Cerebellar cortex (tissue), 1 donor: ENCODE measurements around the gene VANGL2.

Source experiments
- DNase-seq: peaks from one replicate; pipeline ENCODE4 v3.0.0-alpha.2; 2015; ENCODE audit warnings: low spot score

The VANGL2 gene

DNA sequence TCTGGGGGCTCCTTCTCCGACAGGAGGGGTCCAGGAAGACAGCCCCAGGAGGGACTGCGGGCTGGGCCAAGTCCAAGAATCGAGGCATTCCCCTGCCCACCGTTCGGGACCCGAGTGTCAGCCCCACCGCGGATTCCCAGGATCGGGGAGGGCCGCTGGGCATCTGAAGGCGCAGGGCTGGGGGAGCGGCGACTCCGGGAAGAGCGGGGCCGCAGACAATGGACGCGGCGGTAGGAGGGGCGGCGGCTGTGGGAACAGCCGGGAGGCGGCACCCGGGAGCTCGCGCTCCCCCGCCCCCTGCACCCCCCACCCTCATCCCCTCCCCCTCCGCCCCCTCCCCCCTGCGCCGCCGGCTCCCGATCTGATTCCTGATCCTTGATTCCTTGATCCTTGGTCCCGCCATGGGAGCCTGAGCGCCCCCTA lies at the start of gene VANGL2:
VANGL2 (plus strand) TSS at position 342 of the 423 bp plus-strand sequence. CDS start 15,274 bp downstream, outside the sequence.
- peak; percentile 73 for DNase-seq

- no peak for DNase-seq
These were observed 48.7 kb upstream of the VANGL2 start for GRCh38 chr1:160351629-160352028.

- no peak for DNase-seq
These were observed 47.8 kb upstream of the VANGL2 start for GRCh38 chr1:160352555-160352954.

GRCh38 chr1:160353223-160353622 lies 47.1 kb upstream of the VANGL2 start:
- DNase-seq: no peak

DNA sequence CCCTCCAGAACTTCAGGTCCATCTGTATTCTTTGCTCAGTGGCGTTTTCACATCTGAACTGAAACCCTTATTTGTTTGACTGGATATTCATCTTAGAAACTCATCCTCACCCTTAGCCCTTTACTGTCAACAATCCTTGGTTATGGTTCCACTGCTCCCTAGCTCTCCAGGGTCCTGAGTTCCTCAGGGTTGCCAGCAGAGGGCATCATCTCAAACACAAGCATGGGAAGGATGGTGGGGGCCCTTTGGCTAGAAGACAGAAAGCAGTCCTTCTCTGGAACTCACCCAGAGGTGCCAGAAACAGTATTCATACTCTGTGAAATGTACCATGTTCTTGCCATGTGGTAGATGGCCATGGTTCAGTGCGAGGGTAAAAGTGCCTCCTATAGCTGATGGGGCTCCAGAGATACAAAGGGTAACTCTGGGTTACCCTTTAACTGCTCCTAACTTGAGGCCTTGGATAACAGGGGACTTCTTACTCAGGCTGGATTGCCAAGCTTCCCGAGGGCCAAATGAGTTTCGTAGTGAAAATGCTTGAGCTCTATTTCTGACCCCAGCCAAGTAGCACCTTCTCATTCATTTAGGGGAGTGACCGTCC lies 45.9 kb upstream of the VANGL2 start:
- DNase-seq: peak; percentile 51

DNA sequence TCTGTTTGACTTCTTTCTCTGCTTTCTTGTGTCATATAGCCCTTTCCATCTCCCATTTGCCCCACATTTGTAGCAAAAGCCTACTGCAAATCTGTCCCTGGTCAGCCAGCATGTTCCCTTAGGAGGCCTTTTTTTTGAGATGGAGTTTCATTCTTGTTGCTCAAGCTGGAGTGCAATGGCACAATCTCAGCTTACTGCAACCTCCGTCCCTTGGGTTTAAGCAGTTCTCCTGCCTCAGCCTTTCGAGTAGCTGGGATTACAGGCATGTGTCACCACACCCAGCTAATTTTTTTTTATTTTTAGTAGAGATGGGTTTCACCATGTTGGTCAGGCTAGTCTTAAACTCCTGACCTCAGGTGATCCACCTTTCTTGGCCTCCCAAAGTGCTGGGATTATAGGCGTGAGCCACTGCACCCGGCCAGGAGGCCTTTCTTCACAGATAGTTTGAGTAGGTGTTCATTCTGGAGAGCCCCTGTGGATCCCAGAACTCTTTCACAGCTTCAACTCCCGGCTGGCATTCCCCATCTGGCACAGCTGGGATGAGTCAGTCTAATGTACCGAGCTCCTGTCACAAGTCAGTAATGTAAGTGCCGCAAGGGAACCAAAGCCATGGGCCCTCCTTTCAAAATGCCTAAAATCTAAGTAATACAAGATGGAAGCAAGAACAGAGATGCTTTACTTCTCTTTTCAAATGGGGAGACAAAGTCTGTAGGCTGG lies 42.9 kb upstream of the VANGL2 start:
- DNase-seq: no peak

GRCh38 chr1:160358073-160358472 lies 42.3 kb upstream of the VANGL2 start:
- no peak for DNase-seq

GRCh38 chr1:160359559-160360226 lies 40.7 kb upstream of the VANGL2 start:
- no peak for DNase-seq

- DNase-seq: no peak
These were observed 40.1 kb upstream of the VANGL2 start for GRCh38 chr1:160360227-160360695.

GRCh38 chr1:160361199-160361598 lies 39.2 kb upstream of the VANGL2 start:
- no peak for DNase-seq

DNA sequence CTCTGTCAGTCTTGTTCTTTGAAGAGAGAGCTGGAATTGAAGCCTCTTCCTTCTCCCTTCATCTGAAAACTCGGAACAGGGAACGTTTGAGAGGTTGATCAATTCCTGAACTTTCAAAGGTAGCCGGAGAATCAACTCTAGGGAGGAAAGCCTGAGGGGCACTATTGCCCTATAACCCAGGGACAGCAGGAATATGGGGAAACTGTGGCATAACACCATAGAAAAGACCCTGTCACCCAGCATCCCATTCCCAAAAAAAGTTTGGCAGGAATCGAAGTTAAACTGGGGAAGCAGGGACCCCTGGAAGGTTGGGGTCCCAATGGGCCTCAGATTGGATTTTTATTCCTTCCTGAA lies 38.6 kb upstream of the VANGL2 start:
- DNase-seq: no peak

GRCh38 chr1:160362168-160362957 lies 38.0 kb upstream of the VANGL2 start:
- peak; percentile 24 for DNase-seq

DNA sequence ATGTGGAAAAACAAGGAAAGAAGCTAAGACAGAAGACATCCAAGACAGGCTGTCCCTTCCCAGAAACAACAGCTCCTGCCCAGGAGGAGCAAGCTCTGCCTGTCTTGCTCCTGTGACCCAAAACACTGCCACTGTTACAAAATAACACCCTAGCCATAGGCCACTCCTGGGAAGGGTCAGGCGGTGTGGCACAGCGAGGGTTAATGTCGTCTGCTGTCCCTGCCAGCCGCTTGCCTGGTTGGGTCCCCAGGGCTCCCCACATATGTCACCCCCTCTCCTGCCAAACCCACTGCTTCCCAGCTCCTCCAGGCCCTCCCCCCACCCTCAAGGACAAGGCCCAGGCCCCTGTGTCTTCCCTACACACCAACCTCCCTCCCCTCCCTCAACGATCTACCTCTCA lies 37.4 kb upstream of the VANGL2 start:
- DNase-seq: peak; percentile 60

DNA sequence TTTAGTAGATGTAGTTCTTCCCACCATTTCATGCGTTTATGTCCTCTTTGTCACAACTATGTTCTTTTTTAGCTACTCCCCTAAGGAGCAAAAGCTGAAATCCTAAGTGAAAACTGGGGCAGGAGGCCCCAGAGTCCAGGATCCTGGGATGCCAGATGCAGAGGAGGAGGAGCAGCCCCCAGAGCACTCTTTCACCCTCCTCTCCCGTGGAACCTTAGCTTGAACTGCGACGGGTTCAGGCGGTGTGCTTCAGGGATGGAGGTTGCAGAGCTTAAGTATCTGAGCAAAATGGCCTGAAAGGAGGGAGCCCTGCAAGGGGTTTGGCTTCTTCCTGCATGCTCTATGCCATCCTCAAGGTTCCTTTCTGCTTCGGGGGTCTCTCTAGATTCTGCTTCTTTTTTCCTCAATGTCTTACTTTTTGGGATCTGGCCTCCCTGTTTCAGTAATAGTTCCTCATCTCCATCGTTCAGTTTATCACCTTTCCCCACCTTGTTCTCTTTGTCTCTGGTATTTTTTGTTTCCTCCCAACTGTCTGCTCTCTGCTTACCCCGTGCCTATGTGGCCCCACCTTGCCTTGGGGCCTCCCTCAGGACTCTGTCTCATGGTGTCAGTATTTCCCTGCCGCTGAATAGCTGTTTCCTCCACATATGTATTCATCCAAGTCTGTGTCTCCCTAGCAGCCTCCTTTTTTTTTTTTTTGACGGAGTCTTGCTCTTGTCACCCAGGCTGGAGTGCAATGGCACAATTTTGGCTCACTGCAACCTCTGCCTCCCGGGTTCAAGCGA lies 36.2 kb upstream of the VANGL2 start:
- no peak for DNase-seq

GRCh38 chr1:160365325-160365724 lies 35.0 kb upstream of the VANGL2 start:
- DNase-seq: no peak

- DNase-seq: no peak
These were observed 33.4 kb upstream of the VANGL2 start, which contains the start of gene NHLH1 for GRCh38 chr1:160366731-160367515. Gene NHLH1 (plus strand): TSS chr1:160367071. CDS start chr1:160370732, 3,661 bp downstream.

DNA sequence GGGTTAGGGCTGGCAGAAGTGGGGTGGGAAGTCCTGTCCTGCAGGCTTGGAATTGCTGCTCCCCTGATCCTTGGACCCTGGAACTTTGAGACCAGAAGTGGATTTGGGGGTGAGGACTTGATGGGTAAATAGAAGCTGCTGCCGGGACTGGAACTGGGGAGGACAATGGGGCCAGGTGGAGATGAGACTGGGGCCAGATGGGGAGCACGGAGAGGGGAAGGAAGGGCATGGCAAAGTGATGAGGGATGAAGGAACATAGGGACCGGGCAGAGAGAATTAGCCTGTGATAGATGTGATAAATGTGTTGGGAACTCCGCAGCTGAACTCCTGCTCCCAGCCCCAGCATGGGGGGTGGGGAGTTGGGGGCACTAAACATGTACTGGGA lies 32.9 kb upstream of the VANGL2 start:
- DNase-seq: no peak

GRCh38 chr1:160367934-160368923 lies 32.1 kb upstream of the VANGL2 start:
- DNase-seq: no peak

DNA sequence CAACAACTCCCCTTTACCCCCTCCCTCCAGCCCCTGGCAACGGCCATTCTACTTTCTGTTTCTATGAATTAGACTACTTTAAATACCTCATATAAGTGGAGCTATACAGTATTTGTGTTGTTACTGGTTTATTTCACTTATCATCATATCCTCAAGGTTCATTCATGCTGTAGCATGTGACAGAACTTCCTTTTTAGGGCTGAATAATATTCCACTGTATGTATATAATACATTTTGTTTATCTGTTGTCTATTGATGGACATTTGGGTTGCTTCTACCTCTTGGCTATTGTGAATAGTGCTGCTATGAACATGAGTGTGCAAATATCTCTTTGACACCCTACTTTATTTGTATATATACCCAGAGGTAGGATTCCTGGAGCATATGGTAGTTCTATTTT lies 31.3 kb upstream of the VANGL2 start:
- no peak for DNase-seq
